GM21390 (cell line): ENCODE results near the gene PVALB.

Experiments used
- ATAC-seq: cut with Tn5 transposase; IDR thresholded peaks from one replicate; pipeline ENCODE4 v1.9.1; 2021; ENCODE audit not compliant: unreplicated experiment

PVALB gene, protein sequence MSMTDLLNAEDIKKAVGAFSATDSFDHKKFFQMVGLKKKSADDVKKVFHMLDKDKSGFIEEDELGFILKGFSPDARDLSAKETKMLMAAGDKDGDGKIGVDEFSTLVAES

GRCh38 chr22:36816636-36817524 is at the start of gene PVALB:
TSS of gene PVALB (minus strand) at chr22:36817035. CDS start at chr22:36817005, 30 bp downstream.
- no peak for ATAC-seq

DNA sequence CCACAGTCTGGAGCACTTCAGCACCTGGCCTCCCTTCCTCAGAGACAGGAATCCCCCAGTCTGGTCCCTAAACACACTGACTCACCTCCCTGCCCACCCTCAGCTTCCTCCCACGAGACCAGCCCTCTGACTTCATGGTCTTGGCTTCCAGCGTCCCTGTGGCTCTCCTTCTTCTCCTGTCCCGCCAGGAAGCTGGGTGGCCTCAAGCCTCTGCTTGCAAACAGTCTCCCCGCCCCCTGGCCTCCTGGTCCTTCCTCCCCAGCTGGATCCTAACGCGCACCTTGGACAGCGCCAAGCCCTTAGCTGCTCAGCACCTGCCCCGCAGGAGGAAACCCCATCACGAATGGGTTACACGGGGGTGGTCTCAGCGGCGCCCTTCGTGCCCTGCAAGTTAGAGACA is 48.5 kb upstream of the PVALB start:
- no peak for ATAC-seq

- no peak for ATAC-seq
Measured at GRCh38 chr22:36864454-36865215, 47.8 kb upstream of the PVALB start.

DNA sequence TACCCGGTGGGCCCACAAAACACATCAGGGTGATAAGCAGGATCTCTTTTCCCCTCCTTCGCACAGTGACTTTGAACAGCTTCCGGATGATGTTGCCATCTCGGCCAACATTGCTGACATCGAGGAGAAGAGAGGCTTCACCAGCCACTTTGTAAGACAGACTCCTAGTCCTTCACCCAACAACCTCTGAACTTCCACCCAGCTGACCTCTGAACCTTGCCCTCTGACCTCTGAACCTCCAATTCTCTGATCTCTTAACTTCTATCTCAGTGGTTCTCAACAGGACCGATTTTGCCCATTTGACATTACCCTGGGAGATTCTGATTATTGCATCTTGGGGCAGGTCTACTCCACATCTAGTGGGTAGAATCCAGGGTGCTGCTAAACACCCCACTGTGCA is 47.1 kb upstream of the PVALB start:
- ATAC-seq = no peak

- no peak for ATAC-seq
Measured at GRCh38 chr22:36863281-36863680, 46.4 kb upstream of the PVALB start.

- ATAC-seq = no peak
Measured at GRCh38 chr22:36862251-36863242, 45.7 kb upstream of the PVALB start.

DNA sequence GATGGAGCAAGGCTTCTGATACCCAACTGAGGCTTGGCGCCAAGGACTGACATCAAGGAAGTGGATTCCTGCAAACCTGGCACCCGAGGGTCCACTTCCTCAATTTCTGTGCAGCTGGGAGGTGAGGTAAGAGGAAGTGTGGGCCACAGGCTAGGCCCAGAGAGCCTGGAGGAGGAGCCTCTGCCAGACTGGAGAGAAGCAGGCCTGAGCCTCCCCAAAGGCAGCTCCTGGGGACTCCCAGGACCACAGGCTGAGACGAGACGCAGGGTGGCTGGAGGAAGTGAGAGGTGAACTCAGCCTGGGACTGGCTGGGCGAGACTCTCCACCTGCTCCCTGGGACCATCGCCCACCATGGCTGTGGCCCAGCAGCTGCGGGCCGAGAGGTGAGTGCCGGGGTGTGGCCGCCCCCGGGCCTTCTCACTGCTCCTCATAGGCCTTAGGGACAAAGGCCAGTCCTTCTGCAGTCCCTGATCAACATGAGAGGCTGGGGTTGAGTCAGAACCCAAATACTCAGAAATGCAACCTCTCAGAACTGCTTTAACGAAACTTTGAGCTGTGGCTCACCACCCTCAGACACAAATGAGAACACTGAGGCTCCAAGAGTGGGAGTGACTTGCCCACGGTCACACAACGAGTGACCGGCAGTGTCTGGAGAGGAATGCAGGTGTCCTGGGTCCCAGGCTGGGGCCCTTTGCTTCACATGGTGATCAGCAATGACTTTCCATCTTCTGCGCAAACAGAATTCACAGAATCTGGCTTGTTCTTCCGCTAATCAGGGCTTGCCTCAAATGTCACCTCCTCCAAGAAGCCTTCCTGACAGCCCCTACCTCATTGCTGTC is 44.2 kb upstream of the PVALB start, which contains the start of gene NCF4:
Gene NCF4 (plus strand): TSS at position 186 of the 839 bp plus-strand sequence. CDS start 166 bp downstream, at position 352.
- ATAC-seq = peak; percentile 65

DNA sequence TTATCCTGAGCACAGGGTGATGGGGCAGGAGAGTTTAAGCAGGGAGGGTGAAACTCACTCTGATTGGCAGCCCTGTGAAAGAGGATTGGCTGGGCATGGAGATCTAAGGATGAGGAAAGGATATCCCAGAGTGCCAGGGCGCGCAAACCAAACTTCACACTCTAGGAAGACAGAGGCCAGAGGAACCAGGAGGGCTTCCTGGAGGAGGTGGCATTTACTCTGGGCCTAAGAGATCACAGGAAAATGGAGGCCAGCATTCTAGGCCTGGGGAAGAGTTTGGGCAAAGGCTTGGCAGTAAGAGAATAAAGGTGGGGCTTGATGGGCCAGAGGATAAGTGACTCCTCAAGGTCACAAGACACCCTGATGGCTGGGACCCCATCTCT is 43.6 kb upstream of the PVALB start:
- no peak for ATAC-seq

- no peak for ATAC-seq
Measured at GRCh38 chr22:36860017-36860416, 43.2 kb upstream of the PVALB start.

DNA sequence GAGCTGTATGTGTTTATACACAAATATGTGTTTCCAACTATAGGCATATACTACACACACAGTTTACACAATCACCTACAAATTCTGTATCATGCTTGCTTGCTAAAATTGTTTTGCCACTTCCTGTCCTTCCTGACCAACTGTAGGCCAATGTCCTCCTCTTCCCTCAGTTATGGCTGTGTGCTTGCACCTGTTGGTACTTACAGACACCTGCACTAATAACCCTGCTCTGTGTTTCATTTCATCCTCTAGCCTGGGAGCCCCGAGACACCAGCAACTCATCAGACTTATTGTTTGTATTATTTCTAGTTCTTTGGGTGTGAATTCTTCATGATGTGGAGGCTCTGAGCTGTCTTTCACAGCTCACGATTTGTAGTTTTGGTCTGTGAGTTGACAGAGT is 42.1 kb upstream of the PVALB start:
- ATAC-seq = no peak

DNA sequence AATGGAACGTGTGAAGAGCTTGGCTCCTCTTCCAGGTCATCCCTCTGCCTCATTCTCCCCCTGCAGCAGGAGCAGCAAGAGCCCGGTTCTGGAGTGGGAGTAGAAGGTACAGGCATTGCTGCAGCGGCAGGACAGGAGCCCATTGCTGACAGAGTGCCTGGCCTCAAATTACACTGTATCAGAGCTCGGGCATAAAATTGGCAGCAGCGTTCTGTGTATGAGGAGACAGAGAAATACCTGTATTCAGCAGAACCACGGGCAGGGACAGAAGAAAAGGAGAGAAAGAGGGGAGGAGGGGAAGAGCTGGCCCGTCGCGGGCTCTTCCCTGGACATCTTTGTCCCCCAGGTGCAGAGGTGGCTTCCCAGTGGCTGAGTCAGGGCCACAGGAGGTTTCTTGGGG is 41.3 kb upstream of the PVALB start:
- ATAC-seq = no peak

GRCh38 chr22:36856792-36857135 is 39.9 kb upstream of the PVALB start:
- ATAC-seq = no peak

DNA sequence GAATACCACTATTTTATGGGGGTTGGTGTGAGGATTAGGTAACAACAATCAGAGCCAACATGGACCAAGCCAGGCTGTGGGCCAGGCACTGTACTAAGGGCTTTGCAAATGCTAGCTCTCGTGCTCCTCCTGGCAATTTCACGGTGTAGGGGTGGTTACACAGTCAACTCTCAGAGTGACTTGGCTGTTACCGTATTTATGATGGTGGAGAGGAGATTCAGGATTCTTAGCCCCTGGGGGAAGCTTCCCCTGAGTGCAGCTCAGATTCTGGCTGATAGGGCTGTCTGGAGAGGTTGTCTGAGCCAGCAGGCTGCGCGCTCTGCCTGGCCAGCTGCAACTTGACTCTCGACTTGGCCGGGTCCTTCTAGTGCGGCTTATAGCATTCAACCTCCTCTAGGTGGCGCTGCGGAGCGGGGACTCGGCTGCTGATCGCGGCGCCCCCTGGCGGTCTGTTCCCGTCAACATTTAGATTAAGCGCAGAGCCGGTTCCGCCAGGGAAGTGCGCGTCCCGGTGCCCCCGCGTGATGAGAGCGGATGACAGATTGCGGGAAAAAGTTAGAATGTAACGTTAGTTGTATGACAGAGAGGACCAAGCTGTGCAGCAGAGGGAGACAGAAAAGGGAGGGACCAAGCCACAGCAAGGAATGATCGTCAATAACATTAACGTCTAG is 39.4 kb upstream of the PVALB start:
- ATAC-seq = no peak

GRCh38 chr22:36855478-36855877 is 38.6 kb upstream of the PVALB start:
- ATAC-seq = no peak

DNA sequence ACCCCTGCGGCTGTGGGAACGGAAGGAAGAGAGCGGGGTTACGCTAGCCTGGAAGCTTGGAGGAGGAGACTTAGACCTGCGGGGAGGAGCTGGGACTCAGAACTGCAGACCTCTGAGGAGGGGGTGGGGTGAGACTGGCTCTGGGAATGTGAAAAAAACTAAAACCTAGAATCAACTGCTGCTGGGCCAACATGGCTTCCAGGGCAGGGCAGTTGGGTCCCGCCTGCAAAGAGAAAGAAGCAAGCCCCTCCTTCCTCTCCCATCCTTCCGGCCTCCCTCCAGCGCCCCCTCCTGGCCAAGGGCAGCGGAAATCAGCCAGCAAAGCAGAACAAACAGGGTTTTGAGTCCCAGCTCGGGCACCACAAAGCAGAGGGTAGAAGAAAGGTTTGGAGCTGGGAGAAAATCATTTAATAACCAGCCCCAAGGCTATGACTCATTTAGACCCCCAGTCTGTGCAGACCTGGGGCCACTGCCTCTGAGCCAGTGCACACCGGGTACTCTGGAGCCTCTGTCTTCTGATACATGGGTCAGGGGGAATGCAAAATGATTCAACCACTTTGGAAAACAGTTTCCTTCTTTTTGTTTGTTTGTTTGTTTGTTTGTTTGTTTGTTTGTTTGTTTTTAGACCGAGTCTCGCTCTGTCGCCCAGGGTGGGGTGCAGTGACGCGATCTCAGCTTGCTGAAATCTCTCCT is 36.7 kb upstream of the PVALB start:
- ATAC-seq = no peak

DNA sequence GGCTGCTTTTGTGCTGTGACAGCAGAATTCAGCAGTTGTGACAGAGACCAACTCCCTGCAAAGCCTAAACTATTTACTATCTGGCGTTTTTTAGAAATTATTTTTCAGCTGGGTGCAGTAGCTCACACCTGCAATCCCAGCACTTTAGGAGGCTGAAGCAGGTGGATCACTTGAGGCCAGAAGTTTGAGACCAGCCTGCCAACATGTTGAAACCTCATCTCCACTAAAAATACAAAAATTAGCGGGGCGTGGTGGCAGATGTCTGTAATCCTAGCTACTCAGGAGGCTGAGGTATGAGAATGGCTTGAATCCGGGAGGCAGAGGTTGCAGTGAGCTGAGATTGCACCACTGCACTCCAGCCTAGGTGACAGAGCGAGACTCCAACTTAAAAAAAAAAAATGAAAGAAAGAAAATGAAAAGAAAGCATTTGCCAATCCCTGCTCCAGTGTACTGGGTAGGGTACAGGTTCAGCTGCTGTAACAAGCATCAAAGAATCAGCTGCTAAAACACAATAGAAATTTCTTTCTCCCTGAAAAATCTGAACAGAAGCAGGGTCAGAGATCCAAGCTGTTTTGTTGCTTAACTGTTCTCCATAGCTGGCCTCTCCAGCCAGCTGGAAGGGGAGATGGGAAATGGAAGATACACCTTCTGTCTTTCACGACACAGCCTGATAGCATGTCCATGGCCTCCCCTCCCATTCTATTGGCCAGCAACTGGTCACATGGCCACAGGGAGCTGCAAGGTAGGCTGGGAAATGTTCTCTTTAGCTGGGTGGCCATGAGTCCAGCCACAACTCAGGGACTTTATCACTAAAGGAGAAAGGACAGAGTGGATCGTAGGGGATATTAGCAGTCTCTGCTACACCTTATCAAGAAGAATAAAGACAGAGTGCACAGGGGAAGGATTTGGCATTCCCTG is 35.5 kb upstream of the PVALB start:
- ATAC-seq = no peak

- ATAC-seq = no peak
Measured at GRCh38 chr22:36850682-36851081, 33.8 kb upstream of the PVALB start.

DNA sequence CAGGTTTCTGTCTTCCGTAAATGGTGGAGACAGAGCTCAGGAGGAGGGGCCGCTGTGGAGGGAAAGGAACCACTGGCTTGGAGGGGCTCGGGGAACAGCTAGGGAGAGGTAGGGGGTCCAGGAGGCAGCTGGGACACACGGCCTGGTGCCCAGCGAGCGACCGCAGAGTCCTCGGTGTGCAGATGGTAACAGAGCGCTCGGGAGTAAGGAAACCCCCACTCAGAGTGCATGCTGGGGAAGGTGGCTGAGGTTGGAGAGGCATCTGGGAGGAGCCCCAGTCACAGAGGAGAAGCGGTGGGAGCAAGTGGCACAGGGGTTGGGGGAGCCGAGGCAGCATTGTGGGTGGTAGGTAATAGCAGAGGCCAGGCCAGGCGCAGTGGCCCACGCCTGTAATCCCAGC is 33.2 kb upstream of the PVALB start:
- no peak for ATAC-seq
